DND-41 (cell line): Measurements from ENCODE around the gene SSH3.

Experiments
- ATAC-seq: fragments of 200-7000 bp; cut with Tn5 transposase; 3 replicates; pipeline ENCODE4 v1.9.1; 2021; ENCODE audit warnings: low read depth; ENCODE audit not compliant: insufficient read depth
- DNase-seq: peaks from one replicate; pipeline ENCODE4 v3.0.0-alpha.2; 2020
- H2AFZ ChIP-seq: 2 replicates; pipeline ENCODE4 v1.6.0; 2012; ENCODE audit warnings: low read depth, low read length
- H3K27ac ChIP-seq: 2 replicates; pipeline ENCODE4 v1.5.1; 2012; ENCODE audit warnings: low read length, inconsistent platforms
- H3K27me3 ChIP-seq: fragments of 200-600 bp; sonication (generic); 2 replicates; pipeline ENCODE4 v1.6.0; 2012; ENCODE audit warnings: low read length, mild to moderate bottlenecking, inconsistent platforms; ENCODE audit not compliant: insufficient read depth, poor library complexity
- H3K36me3 ChIP-seq: 2 replicates; pipeline ENCODE4 v1.5.1; 2012; ENCODE audit warnings: low read length, inconsistent platforms; ENCODE audit not compliant: insufficient read depth
- H3K4me1 ChIP-seq: 2 replicates; pipeline ENCODE4 v1.5.1; 2012; ENCODE audit warnings: mild to moderate bottlenecking, low read length; ENCODE audit not compliant: insufficient read depth
- H3K4me2 ChIP-seq: 2 replicates; pipeline ENCODE4 v1.6.0; 2012; ENCODE audit warnings: mild to moderate bottlenecking, moderate library complexity, low read length, inconsistent platforms; ENCODE audit not compliant: insufficient read depth
- H3K4me3 ChIP-seq, 2 experiments: fragments of 200-600 bp in 1 of 2; shearing (Covaris generic) in 1 of 2; 2 replicates each; pipeline ENCODE4 v1.5.1; 2012 to 2016; ENCODE audit warnings: inconsistent platforms in 2 of 2, low read length in 2 of 2, mild to moderate bottlenecking in 2 of 2, low read depth in 1 of 2, moderate library complexity in 1 of 2
- H3K79me2 ChIP-seq: 2 replicates; pipeline ENCODE4 v1.6.0; 2012; ENCODE audit warnings: low read length, inconsistent platforms; ENCODE audit not compliant: insufficient read depth
- H3K9ac ChIP-seq: 2 replicates; pipeline ENCODE4 v1.6.0; 2012; ENCODE audit warnings: low read depth, mild to moderate bottlenecking, inconsistent platforms, low read length, moderate library complexity
- H3K9me3 ChIP-seq: 2 replicates; pipeline ENCODE4 v1.5.1; 2012; ENCODE audit warnings: low read length, moderate library complexity, mild to moderate bottlenecking, inconsistent platforms; ENCODE audit not compliant: insufficient read depth, severe bottlenecking
- H4K20me1 ChIP-seq: 2 replicates; pipeline ENCODE4 v1.6.0; 2012; ENCODE audit warnings: low read length; ENCODE audit not compliant: insufficient read depth
- CTCF ChIP-seq: IDR thresholded peaks from 2 replicates; pipeline ENCODE4 v1.5.1; 2012; ENCODE audit warnings: borderline replicate concordance, low read length, moderate library complexity, mild to moderate bottlenecking; ENCODE audit not compliant: poor library complexity, severe bottlenecking; ENCODE audit errors: extremely low read depth
- EZH2 ChIP-seq: IDR thresholded peaks from 3 replicates; pipeline ENCODE4 v1.6.1; 2012; ENCODE audit warnings: borderline replicate concordance, low read depth, mild to moderate bottlenecking, moderate library complexity, low read length, inconsistent platforms; ENCODE audit not compliant: severe bottlenecking

SSH3 gene

GRCh38 chr11:67303835-67304411, 593 bp downstream of the SSH3 start:
- no peak for DNase-seq
- TF ChIP-seq EZH2, result no peak
- no peak for TF ChIP-seq CTCF
- H3K9me3 ChIP-seq, result no peaks in the 10 kb centered on the region
- no peak overlapping the region for H3K4me3 ChIP-seq
- peak; percentile 20; the same call in 1 of the 3 replicates for ATAC-seq
- no peak overlapping the region for H2AFZ ChIP-seq
- no peak overlapping the region for H3K27ac ChIP-seq
- peaks cover 41% of the 10 kb centered on the region for H3K36me3 ChIP-seq
- peaks cover 6% of the 10 kb centered on the region; the same call in 1 of the 2 replicates for H3K79me2 ChIP-seq
- H3K9ac ChIP-seq, result no peak overlapping the region
- H3K4me2 ChIP-seq, result no peak overlapping the region
- H3K4me1 ChIP-seq, result no peaks in the 10 kb centered on the region
- H4K20me1 ChIP-seq, result peaks cover 23% of the 10 kb centered on the region
- no peaks in the 10 kb centered on the region for H3K27me3 ChIP-seq

GRCh38 chr11:67304511-67305113, 1.3 kb downstream of the SSH3 start:
- no peak overlapping the region for H3K4me3 ChIP-seq
- no peak for TF ChIP-seq CTCF
- TF ChIP-seq EZH2, result no peak
- H3K27ac ChIP-seq, result no peak overlapping the region
- H3K4me2 ChIP-seq, result no peak overlapping the region
- no peaks in the 10 kb centered on the region for H3K79me2 ChIP-seq
- peaks cover 34% of the 10 kb centered on the region for H3K36me3 ChIP-seq
- no peaks in the 10 kb centered on the region for H3K27me3 ChIP-seq
- no peaks in the 10 kb centered on the region for H3K4me1 ChIP-seq
- DNase-seq, result no peak
- H3K9ac ChIP-seq, result no peak overlapping the region
- 0 out of 3 replicates have a peak, but pooled peaks have one; percentile 25 for ATAC-seq
- H3K9me3 ChIP-seq, result no peaks in the 10 kb centered on the region
- H4K20me1 ChIP-seq, result peaks cover 16% of the 10 kb centered on the region
- H2AFZ ChIP-seq, result no peak overlapping the region

- no peak for TF ChIP-seq EZH2
- TF ChIP-seq CTCF, result no peak
- DNase-seq (no peak), ATAC-seq (no peak)
- H3K4me3 ChIP-seq, result no peak overlapping the region
- no peak overlapping the region for H3K9ac ChIP-seq
- no peak overlapping the region for H3K27ac ChIP-seq
- peaks cover under 1% of the 10 kb centered on the region; the same call in 1 of the 2 replicates for H4K20me1 ChIP-seq
- no peaks in the 10 kb centered on the region for H3K4me1 ChIP-seq
- H3K9me3 ChIP-seq, result no peaks in the 10 kb centered on the region
- H3K4me2 ChIP-seq, result no peak overlapping the region
- H3K79me2 ChIP-seq, result no peaks in the 10 kb centered on the region
- no peak overlapping the region for H2AFZ ChIP-seq
- H3K27me3 ChIP-seq, result no peaks in the 10 kb centered on the region
- peaks cover 10% of the 10 kb centered on the region for H3K36me3 ChIP-seq
Observed at GRCh38 chr11:67306769-67307544, 3.6 kb downstream of the SSH3 start.
